Stomach smooth muscle (tissue), 2 donors: ENCODE data around the gene SDHA.
"Not testable (repeated sequence)": the region's sequence is repeated elsewhere in the genome, so short reads cannot be mapped to it uniquely, and the experiment has no call there.

Experiments used
- H3K27ac ChIP-seq: one replicate; pipeline ENCODE4 v1.7.0; 2013; ENCODE audit warnings: mild to moderate bottlenecking, low read length, inconsistent platforms
- H3K27me3 ChIP-seq, 2 donors: one replicate each; pipeline ENCODE4 v1.7.0; 2013; ENCODE audit warnings: low read length in 2 of 2; ENCODE audit not compliant: insufficient read depth in 2 of 2, control insufficient read depth in 1 of 2
- H3K36me3 ChIP-seq, 2 donors: one replicate each; pipeline ENCODE4 v1.7.0; 2013; ENCODE audit warnings: low read length in 2 of 2; ENCODE audit not compliant: control insufficient read depth in 2 of 2, insufficient read depth in 2 of 2
- H3K4me1 ChIP-seq: one replicate; pipeline ENCODE4 v1.7.0; 2013; ENCODE audit warnings: low read length; ENCODE audit not compliant: control insufficient read depth, insufficient read depth
- H3K4me3 ChIP-seq, 2 donors: one replicate each; pipeline ENCODE4 v1.7.0; 2013; ENCODE audit warnings: low read length in 2 of 2
- H3K9ac ChIP-seq, 2 donors: one replicate each; pipeline ENCODE4 v1.7.0; 2013; ENCODE audit warnings: low read length in 2 of 2, mild to moderate bottlenecking in 1 of 2
- H3K9me3 ChIP-seq, 2 donors: one replicate each; pipeline ENCODE4 v1.7.0; 2013; ENCODE audit warnings: low read length in 2 of 2; ENCODE audit not compliant: control insufficient read depth in 2 of 2
- donor health status: healthy.
- donor health status: Pancreatic carcinoma.

The SDHA gene

GRCh38 chr5:225334-225733 is 7.2 kb downstream of the SDHA start:
- Histone ChIP-seq H3K36me3 (peaks cover 37 to 38% of the 10 kb centered on the region in 2 donors), H3K4me1 (peaks cover 5% of the 10 kb centered on the region), H3K9me3 (no peaks in the 10 kb centered on the region), H3K4me3 (no peak overlapping the region), H3K9ac (no peak overlapping the region), H3K27me3 (no peaks in the 10 kb centered on the region), H3K27ac (no peak overlapping the region)

DNA sequence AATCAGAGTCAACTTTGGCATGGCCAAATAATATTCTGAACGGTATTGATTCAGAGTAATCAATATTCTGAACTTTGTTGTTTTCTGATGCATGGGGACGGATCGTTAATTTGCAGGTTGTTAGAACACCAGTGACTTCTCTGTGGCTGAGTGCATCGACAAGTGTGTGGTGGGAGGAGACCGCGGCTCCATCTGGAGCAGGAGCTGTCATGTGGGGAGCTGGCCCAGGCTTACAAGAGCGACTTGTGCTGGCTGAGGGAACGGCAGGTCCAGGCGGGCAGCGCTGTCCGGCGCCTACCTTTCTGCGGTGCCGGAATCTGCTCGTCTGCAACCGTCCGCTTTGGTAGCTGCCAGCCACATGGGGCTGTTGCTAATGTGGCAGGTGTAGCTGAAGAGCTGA is 9.3 kb downstream of the SDHA start:
- not testable (repeated sequence) for H3K27ac ChIP-seq, H3K4me3 ChIP-seq, H3K9me3 ChIP-seq, H3K27me3 ChIP-seq, H3K4me1 ChIP-seq, H3K9ac ChIP-seq
- peaks cover 45 to 47% of the 10 kb centered on the region in 2 donors for H3K36me3 ChIP-seq

DNA sequence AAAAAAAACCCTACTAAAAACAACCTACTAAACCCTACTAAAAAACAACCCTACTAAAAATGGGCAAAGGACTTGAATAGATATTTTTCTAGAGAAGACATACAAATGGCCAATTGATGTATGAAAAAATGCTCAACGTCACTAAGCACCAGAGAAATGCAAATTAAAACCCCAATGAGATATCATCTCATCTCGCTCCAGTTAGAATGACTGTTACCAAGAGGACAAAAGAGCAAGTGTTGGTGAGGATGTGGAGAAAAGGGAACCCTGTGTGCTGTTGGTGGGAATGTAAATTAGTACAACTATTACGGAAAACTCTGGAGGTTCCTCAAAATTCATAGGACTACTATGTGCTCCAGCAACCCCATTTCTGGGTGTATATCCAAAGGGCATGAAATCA is 10.8 kb downstream of the SDHA start:
- H3K4me3 ChIP-seq = no peak overlapping the region
- H3K27ac ChIP-seq = no peak overlapping the region
- peaks cover 50 to 57% of the 10 kb centered on the region in 2 donors for H3K36me3 ChIP-seq
- no peaks in the 10 kb centered on the region for H3K4me1 ChIP-seq
- no peak overlapping the region for H3K9ac ChIP-seq
- H3K27me3 ChIP-seq = no peaks in the 10 kb centered on the region
- H3K9me3 ChIP-seq = no peaks in the 10 kb centered on the region

DNA sequence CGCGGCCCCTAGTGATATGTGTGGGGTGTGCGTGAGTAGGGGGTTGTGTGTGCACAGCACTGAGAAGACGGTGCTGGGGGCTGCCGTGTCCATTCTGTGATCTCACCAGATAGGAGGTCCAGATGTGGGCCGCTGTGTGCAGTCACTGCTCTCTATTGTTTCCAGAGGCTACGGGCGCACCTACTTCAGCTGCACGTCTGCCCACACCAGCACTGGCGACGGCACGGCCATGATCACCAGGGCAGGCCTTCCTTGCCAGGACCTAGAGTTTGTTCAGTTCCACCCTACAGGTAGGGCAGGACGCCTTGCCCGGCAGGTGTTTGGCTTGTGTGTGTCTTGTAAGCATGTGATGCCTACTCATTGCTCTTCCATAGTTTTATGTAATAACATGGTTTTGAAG is 12.6 kb downstream of the SDHA start:
- H3K36me3 ChIP-seq = peaks cover 45 to 53% of the 10 kb centered on the region in 2 donors
- H3K9me3 ChIP-seq = no peaks in the 10 kb centered on the region
- H3K27ac ChIP-seq = no peak overlapping the region
- H3K4me3 ChIP-seq = no peak overlapping the region
- no peaks in the 10 kb centered on the region for H3K27me3 ChIP-seq
- no peak overlapping the region for H3K9ac ChIP-seq
- H3K4me1 ChIP-seq = no peaks in the 10 kb centered on the region

GRCh38 chr5:231661-232060 is 13.5 kb downstream of the SDHA start:
- H3K9me3 ChIP-seq = no peaks in the 10 kb centered on the region
- no peak overlapping the region for H3K9ac ChIP-seq
- H3K4me3 ChIP-seq = no peak overlapping the region
- no peak overlapping the region for H3K27ac ChIP-seq
- H3K27me3 ChIP-seq = no peaks in the 10 kb centered on the region
- H3K36me3 ChIP-seq = peaks cover 38 to 51% of the 10 kb centered on the region in 2 donors
- H3K4me1 ChIP-seq = no peaks in the 10 kb centered on the region

GRCh38 chr5:233426-233825 is 15.3 kb downstream of the SDHA start:
- H3K27ac ChIP-seq, H3K4me3 ChIP-seq, H3K4me1 ChIP-seq, H3K9me3 ChIP-seq, H3K9ac ChIP-seq, H3K27me3 ChIP-seq: not testable (repeated sequence)
- H3K36me3 ChIP-seq = peaks cover 31 to 45% of the 10 kb centered on the region in 2 donors

- Histone ChIP-seq H3K4me3 (no peak overlapping the region), H3K9me3 (no peaks in the 10 kb centered on the region), H3K27ac (no peak overlapping the region), H3K27me3 (no peaks in the 10 kb centered on the region), H3K4me1 (no peaks in the 10 kb centered on the region), H3K36me3 (peaks cover 27 to 37% of the 10 kb centered on the region in 2 donors), H3K9ac (no peak overlapping the region)
Measured at GRCh38 chr5:234450-234849, 16.3 kb downstream of the SDHA start.

- not testable (repeated sequence) for H3K27ac ChIP-seq, H3K27me3 ChIP-seq, H3K4me3 ChIP-seq, H3K9ac ChIP-seq, H3K9me3 ChIP-seq, H3K4me1 ChIP-seq
- peaks cover 29 to 35% of the 10 kb centered on the region in 2 donors for H3K36me3 ChIP-seq
Measured at GRCh38 chr5:235527-235926, 17.4 kb downstream of the SDHA start.

- not testable (repeated sequence) for H3K27me3 ChIP-seq, H3K4me1 ChIP-seq, H3K27ac ChIP-seq, H3K9me3 ChIP-seq, H3K4me3 ChIP-seq, H3K9ac ChIP-seq
- peaks cover 37 to 38% of the 10 kb centered on the region in 2 donors for H3K36me3 ChIP-seq
Measured at GRCh38 chr5:237931-238330, 19.8 kb downstream of the SDHA start.

DNA sequence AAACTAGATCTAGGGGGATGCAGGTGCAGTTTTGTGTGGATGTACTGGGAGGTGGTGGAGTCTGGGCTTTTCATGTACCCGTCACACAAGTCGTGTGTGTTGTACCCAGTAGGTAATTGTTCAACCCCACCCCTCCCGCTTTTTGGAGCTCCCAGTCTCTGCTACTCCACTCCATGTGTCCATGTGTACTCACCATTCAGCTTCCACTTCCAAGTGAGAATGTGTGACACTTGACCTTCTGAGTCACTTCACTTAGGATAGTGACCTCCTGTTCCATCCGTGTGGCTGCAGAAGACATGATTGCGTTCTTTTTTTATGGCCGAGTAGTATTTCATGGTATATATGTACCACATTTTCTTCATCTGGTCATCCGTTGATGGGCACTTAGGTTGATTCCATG is 22.4 kb downstream of the SDHA start:
- H3K4me3 ChIP-seq, H3K27ac ChIP-seq, H3K9me3 ChIP-seq, H3K4me1 ChIP-seq, H3K27me3 ChIP-seq, H3K9ac ChIP-seq: not testable (repeated sequence)
- H3K36me3 ChIP-seq = peaks cover 20 to 21% of the 10 kb centered on the region in 2 donors

DNA sequence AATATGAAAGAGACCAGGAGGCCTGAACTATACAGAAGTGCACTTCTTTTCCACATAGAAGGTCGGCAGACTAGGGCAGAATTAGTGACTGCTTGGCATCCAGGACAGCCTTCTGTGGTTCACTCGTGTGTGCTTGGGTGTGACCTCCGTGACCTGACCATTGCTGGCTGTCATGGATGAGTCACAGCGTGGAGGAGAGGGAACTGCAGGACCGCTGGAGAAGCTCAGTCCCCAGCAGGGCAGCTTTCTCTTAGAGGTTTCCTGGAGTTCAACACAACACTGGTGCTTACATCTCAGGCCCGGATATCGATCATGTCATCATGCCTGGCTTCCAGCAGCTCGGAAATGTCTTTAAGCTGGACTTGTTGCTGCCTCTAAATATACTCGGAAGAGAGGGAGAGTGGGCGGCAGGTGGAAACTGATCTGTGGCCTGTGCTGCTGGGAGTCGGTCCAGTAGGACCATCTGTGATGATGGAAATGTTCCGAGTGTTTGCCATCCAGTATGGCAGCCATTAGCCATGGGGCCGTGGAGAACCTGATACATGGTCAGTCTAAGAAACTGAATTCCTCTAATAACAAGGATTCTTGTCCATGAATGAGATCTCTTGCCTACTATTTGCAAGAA is 23.0 kb downstream of the SDHA start:
- H3K36me3 ChIP-seq = peaks cover 18 to 21% of the 10 kb centered on the region in 2 donors

More for the DNA sequence above, 23.0 kb downstream of the SDHA start:
- H3K27me3 ChIP-seq, H3K9ac ChIP-seq, H3K9me3 ChIP-seq, H3K4me3 ChIP-seq, H3K27ac ChIP-seq, H3K4me1 ChIP-seq: not testable (repeated sequence)
